Hepatocyte (in vitro differentiated cells): Measurements from ENCODE around the gene EPAS1.

Experiments used
- EZH2 ChIP-seq: fragments of 200-600 bp; sonication (generic); IDR thresholded peaks from 2 replicates; pipeline ENCODE4 v1.6.1; 2016; ENCODE audit warnings: antibody characterized with exemption, mild to moderate bottlenecking, borderline replicate concordance
- TF ChIP-seq, protein P1 (sequence below): fragments of 200-600 bp; sonication (generic); IDR thresholded peaks from 2 replicates; pipeline ENCODE4 v1.5.1; 2016; ENCODE audit warnings: antibody characterized with exemption, mild to moderate bottlenecking; ENCODE audit not compliant: poor library complexity

DNA sequence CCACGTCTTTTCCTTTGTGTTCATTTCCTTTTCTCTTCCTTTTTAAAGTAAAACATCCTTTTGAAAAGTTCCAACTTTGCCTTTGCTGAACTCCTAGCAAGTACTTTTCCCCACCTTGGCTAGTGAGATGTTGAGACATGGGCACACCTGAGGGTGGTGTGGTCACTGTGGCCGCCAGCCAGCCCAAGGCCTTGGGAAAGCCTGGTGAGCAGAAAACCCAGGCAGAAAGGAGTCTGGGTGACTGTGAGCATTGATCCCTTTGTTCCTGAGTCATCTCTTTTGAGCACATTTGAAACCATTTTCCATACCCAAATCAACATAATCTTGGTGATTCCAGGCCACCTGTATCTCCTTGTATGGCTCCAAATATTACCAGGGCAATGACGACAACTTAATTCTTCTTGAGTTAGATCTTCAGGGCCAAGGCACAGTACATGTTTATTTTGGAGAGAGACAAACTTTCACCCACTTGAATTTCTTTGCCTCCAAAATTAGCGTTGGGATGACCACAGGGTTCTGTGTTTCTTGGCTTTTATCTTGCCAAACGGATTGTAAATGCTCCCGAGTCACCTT is 14.5 kb downstream of the EPAS1 start:
- TF ChIP-seq, protein P1, sequence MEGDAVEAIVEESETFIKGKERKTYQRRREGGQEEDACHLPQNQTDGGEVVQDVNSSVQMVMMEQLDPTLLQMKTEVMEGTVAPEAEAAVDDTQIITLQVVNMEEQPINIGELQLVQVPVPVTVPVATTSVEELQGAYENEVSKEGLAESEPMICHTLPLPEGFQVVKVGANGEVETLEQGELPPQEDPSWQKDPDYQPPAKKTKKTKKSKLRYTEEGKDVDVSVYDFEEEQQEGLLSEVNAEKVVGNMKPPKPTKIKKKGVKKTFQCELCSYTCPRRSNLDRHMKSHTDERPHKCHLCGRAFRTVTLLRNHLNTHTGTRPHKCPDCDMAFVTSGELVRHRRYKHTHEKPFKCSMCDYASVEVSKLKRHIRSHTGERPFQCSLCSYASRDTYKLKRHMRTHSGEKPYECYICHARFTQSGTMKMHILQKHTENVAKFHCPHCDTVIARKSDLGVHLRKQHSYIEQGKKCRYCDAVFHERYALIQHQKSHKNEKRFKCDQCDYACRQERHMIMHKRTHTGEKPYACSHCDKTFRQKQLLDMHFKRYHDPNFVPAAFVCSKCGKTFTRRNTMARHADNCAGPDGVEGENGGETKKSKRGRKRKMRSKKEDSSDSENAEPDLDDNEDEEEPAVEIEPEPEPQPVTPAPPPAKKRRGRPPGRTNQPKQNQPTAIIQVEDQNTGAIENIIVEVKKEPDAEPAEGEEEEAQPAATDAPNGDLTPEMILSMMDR = no peak
- TF ChIP-seq EZH2 = no peak
